DOHH2 (cell line): ENCODE data around the gene AUTS2.

ENCODE experiments used
- EZH2phosphoT487 ChIP-seq: fragments of 200-600 bp; sonication (generic); IDR thresholded peaks from 2 replicates; pipeline ENCODE4 v1.6.1; 2017; ENCODE audit warnings: borderline replicate concordance, mild to moderate bottlenecking, antibody characterized with exemption, low read length, moderate library complexity, mixed read lengths
- TF ChIP-seq, protein P1 (sequence below): fragments of 200-600 bp; sonication (generic); IDR thresholded peaks from one replicate; pipeline ENCODE4 v1.5.1; 2014; ENCODE audit warnings: antibody characterized with exemption, mild to moderate bottlenecking, low read depth, low read length; ENCODE audit not compliant: poor library complexity, severe bottlenecking

DNA sequence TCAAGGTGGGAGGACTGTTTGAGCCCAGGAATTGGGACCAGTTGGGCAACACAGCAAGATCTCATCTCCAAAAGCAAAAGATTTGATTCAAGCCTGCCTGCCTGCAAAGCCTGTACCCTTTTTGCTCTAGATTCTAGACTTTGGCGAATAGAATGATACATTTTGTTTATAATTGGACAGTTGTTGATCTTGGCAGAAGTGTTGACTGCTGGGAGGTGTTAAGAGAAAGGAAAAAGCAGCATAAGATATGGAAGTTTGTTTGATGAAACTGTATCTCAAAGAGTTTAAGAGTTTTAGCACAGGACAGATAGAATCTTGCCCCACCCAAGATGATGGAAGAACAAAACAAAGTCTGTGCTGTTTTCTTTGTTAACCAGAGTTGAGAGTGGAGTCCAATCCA is 224.1 kb downstream of the AUTS2 start:
- TF ChIP-seq, protein P1, sequence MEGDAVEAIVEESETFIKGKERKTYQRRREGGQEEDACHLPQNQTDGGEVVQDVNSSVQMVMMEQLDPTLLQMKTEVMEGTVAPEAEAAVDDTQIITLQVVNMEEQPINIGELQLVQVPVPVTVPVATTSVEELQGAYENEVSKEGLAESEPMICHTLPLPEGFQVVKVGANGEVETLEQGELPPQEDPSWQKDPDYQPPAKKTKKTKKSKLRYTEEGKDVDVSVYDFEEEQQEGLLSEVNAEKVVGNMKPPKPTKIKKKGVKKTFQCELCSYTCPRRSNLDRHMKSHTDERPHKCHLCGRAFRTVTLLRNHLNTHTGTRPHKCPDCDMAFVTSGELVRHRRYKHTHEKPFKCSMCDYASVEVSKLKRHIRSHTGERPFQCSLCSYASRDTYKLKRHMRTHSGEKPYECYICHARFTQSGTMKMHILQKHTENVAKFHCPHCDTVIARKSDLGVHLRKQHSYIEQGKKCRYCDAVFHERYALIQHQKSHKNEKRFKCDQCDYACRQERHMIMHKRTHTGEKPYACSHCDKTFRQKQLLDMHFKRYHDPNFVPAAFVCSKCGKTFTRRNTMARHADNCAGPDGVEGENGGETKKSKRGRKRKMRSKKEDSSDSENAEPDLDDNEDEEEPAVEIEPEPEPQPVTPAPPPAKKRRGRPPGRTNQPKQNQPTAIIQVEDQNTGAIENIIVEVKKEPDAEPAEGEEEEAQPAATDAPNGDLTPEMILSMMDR: no peak
- no peak for TF ChIP-seq EZH2phosphoT487
